ENCODE results near the gene GRID1. TPM values are rescaled to one million over a fixed set of nuclear protein-coding genes. Genes with fewer than 3 reads are reported as not detected.

GRID1 gene
- total RNA-seq, 1 donor from 2014 or later: 1.4 TPM

DNA sequence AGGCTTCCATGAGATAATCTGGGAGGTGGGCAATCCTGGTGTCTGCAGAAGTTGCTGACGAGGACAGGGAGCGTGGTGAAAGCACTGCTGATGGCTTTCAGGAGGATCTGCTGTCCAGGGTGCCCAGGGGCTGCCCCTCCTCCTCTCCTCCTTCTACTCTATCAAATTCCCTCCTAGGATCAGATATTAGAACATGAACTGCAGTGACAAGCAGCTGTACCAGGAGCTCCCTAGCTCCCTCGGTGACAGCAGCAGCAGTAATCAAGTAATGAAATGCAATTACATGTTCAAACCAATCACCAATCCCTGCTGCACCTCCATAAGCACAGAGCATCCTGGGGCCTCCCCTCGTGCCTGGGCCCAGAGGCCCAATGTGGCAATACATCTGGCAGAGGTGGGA lies 46.9 kb downstream of the GRID1 start:
- TF ChIP-seq, protein P1, sequence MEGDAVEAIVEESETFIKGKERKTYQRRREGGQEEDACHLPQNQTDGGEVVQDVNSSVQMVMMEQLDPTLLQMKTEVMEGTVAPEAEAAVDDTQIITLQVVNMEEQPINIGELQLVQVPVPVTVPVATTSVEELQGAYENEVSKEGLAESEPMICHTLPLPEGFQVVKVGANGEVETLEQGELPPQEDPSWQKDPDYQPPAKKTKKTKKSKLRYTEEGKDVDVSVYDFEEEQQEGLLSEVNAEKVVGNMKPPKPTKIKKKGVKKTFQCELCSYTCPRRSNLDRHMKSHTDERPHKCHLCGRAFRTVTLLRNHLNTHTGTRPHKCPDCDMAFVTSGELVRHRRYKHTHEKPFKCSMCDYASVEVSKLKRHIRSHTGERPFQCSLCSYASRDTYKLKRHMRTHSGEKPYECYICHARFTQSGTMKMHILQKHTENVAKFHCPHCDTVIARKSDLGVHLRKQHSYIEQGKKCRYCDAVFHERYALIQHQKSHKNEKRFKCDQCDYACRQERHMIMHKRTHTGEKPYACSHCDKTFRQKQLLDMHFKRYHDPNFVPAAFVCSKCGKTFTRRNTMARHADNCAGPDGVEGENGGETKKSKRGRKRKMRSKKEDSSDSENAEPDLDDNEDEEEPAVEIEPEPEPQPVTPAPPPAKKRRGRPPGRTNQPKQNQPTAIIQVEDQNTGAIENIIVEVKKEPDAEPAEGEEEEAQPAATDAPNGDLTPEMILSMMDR (IDR thresholded peaks at IDR 0.05): no peak
- intact Hi-C loops (cut with DNase I): no loop called here
- no peaks in the 10 kb centered on the region for H3K36me3 ChIP-seq
- H3K27me3 ChIP-seq: no peaks in the 10 kb centered on the region
- H3K9me3 ChIP-seq: no peaks in the 10 kb centered on the region
- DNase-seq (ENCODE audit: low spot score in 2 of 2): no peak
- no peak overlapping the region for H3K27ac ChIP-seq
- H3K4me3 ChIP-seq: no peak overlapping the region
- H3K4me1 ChIP-seq: no peaks in the 10 kb centered on the region

GRCh38 chr10:86317949-86318725 lies 48.5 kb downstream of the GRID1 start:
- no peaks in the 10 kb centered on the region for H3K27me3 ChIP-seq
- H3K36me3 ChIP-seq: no peaks in the 10 kb centered on the region
- DNase-seq (ENCODE audit: low spot score in 2 of 2): peak in 1 of 2 donors; percentile 43
- H3K4me3 ChIP-seq: no peak overlapping the region
- intact Hi-C loops (cut with DNase I): no loop called here
- no peaks in the 10 kb centered on the region for H3K4me1 ChIP-seq
- TF ChIP-seq, protein P1 (IDR thresholded peaks at IDR 0.05): no peak
- no peak overlapping the region for H3K27ac ChIP-seq
- no peaks in the 10 kb centered on the region for H3K9me3 ChIP-seq

- no peaks in the 10 kb centered on the region for H3K27me3 ChIP-seq
- no peaks in the 10 kb centered on the region for H3K9me3 ChIP-seq
- no peaks in the 10 kb centered on the region for H3K4me1 ChIP-seq
- DNase-seq (ENCODE audit: low spot score in 2 of 2): peak in 1 of 2 donors; percentile 24
- no peaks in the 10 kb centered on the region for H3K36me3 ChIP-seq
- H3K4me3 ChIP-seq: no peak overlapping the region
- intact Hi-C loops (cut with DNase I): no loop called here
- TF ChIP-seq, protein P1 (IDR thresholded peaks at IDR 0.05): no peak
- no peak overlapping the region for H3K27ac ChIP-seq
Measured at GRCh38 chr10:86316990-86317389, 49.6 kb downstream of the GRID1 start.

- Histone ChIP-seq H3K36me3 (no peaks in the 10 kb centered on the region), H3K27ac (no peak overlapping the region), H3K27me3 (no peaks in the 10 kb centered on the region), H3K4me1 (no peaks in the 10 kb centered on the region), H3K4me3 (no peak overlapping the region), H3K9me3 (no peaks in the 10 kb centered on the region)
- TF ChIP-seq, protein P1 (IDR thresholded peaks at IDR 0.05): no peak
- intact Hi-C loops (cut with DNase I): no loop called here
- DNase-seq (ENCODE audit: low spot score in 2 of 2): peak in 1 of 2 donors; percentile 39
Measured at GRCh38 chr10:86316274-86316835, 50.2 kb downstream of the GRID1 start.

- no peaks in the 10 kb centered on the region for H3K27me3 ChIP-seq
- DNase-seq (ENCODE audit: low spot score in 2 of 2): peak in 1 of 2 donors; percentile 40
- H3K27ac ChIP-seq: no peak overlapping the region
- no peaks in the 10 kb centered on the region for H3K36me3 ChIP-seq
- H3K4me1 ChIP-seq: no peaks in the 10 kb centered on the region
- TF ChIP-seq, protein P1 (IDR thresholded peaks at IDR 0.05): no peak
- intact Hi-C loops (cut with DNase I): no loop called here
- H3K9me3 ChIP-seq: no peaks in the 10 kb centered on the region
- H3K4me3 ChIP-seq: no peak overlapping the region
Measured at GRCh38 chr10:86315549-86315942, 51.0 kb downstream of the GRID1 start.
